Astrocyte of the spinal cord (primary cell): ENCODE data around the gene ANKEF1.

Experiments used
- DNase-seq: peaks from one replicate; pipeline ENCODE4 v3.0.0; 2011; ENCODE audit warnings: low read depth, low spot score
- H3K4me3 ChIP-seq: 2 replicates; pipeline ENCODE4 v1.5.1; 2011; ENCODE audit warnings: low read depth, mild to moderate bottlenecking, low read length, moderate library complexity
- CTCF ChIP-seq: IDR thresholded peaks from 2 replicates; pipeline ENCODE4 v1.5.1; 2012; ENCODE audit warnings: low read depth, mild to moderate bottlenecking, low read length, inconsistent platforms
- in situ Hi-C: cut with HindIII; loops from 2 replicates; pipeline ENCODE4 v1.10.0; 2017; ENCODE audit warnings: low sequenced_read_pairs

Gene ANKEF1

GRCh38 chr20:10042086-10042485 is 7.3 kb downstream of the ANKEF1 start:
- in situ Hi-C loops, result no loop called here
- DNase-seq, result no peak
- TF ChIP-seq CTCF, result no peak
- no peak overlapping the region for H3K4me3 ChIP-seq

GRCh38 chr20:10047427-10047826 is 12.6 kb downstream of the ANKEF1 start:
- in situ Hi-C loops, result no loop called here
- peak; percentile 33 for TF ChIP-seq CTCF

GRCh38 chr20:10051185-10051584 is 16.4 kb downstream of the ANKEF1 start:
- H3K4me3 ChIP-seq, result no peak overlapping the region
- no peak for DNase-seq
- TF ChIP-seq CTCF, result no peak
- in situ Hi-C loops, result no loop called here

More at GRCh38 chr20:10047427-10047826, 12.6 kb downstream of the ANKEF1 start:
- no peak overlapping the region for H3K4me3 ChIP-seq
- no peak for DNase-seq

GRCh38 chr20:10059006-10059405 is 24.2 kb downstream of the ANKEF1 start:
- H3K4me3 ChIP-seq, result no peak overlapping the region
- no peak for DNase-seq
- no peak for TF ChIP-seq CTCF
- in situ Hi-C loops, result no loop called here

GRCh38 chr20:10060226-10060625 is 25.4 kb downstream of the ANKEF1 start:
- no peak overlapping the region for H3K4me3 ChIP-seq
- in situ Hi-C loops, result no loop called here
- no peak for TF ChIP-seq CTCF
- peak; percentile 7 for DNase-seq

GRCh38 chr20:10061641-10062040 is 26.9 kb downstream of the ANKEF1 start:
- no peak for TF ChIP-seq CTCF
- in situ Hi-C loops, result no loop called here
- no peak overlapping the region for H3K4me3 ChIP-seq
- no peak for DNase-seq

- in situ Hi-C loops, result no loop called here
- TF ChIP-seq CTCF, result no peak
- H3K4me3 ChIP-seq, result no peak overlapping the region
- no peak for DNase-seq
Observed at GRCh38 chr20:10063482-10063881, 28.7 kb downstream of the ANKEF1 start.
